MM.1S (cell line): ENCODE results near the gene ADAMTS19.

ENCODE experiments used
- DNase-seq: peaks from one replicate; pipeline ENCODE4 v3.0.0-alpha.2; 2015
- H2AFZ ChIP-seq: fragments of 300-600 bp; sonication (generic); 2 replicates; pipeline ENCODE4 v1.6.0; 2016; ENCODE audit warnings: antibody characterized with exemption, low read length
- H3F3A ChIP-seq: fragments of 300-600 bp; sonication (generic); 2 replicates; pipeline ENCODE4 v1.6.1; 2016; ENCODE audit warnings: mild to moderate bottlenecking, antibody characterized with exemption, low read length, moderate library complexity, mixed read lengths; ENCODE audit not compliant: insufficient read depth
- H3K27ac ChIP-seq: fragments of 300-600 bp; sonication (generic); 2 replicates; pipeline ENCODE4 v1.5.1; 2016; ENCODE audit warnings: mild to moderate bottlenecking, low read length
- H3K27me3 ChIP-seq: fragments of 300-600 bp; sonication (generic); replicated peaks from 2 replicates; pipeline ENCODE4 v1.6.0; 2016; ENCODE audit warnings: low read length; ENCODE audit not compliant: insufficient read depth
- H3K36me3 ChIP-seq: fragments of 300-600 bp; sonication (generic); replicated peaks from 2 replicates; pipeline ENCODE4 v1.6.1; 2016; ENCODE audit warnings: mild to moderate bottlenecking, low read length, mixed read lengths; ENCODE audit not compliant: insufficient read depth
- H3K4me1 ChIP-seq: fragments of 300-600 bp; sonication (generic); 2 replicates; pipeline ENCODE4 v1.6.1; 2016; ENCODE audit warnings: low read length, mixed read lengths
- H3K4me2 ChIP-seq: fragments of 300-600 bp; sonication (generic); 2 replicates; pipeline ENCODE4 v1.6.0; 2016; ENCODE audit warnings: low read depth, low read length
- H3K4me3 ChIP-seq: fragments of 300-600 bp; sonication (generic); 2 replicates; pipeline ENCODE4 v1.5.1; 2016; ENCODE audit warnings: low read length, mixed read lengths
- H3K79me2 ChIP-seq: fragments of 300-600 bp; sonication (generic); 2 replicates; pipeline ENCODE4 v1.6.1; 2016; ENCODE audit warnings: mixed run types, low read length, mixed read lengths
- H3K9ac ChIP-seq: fragments of 300-600 bp; sonication (generic); 2 replicates; pipeline ENCODE4 v1.6.1; 2016; ENCODE audit warnings: low read length, mixed read lengths
- H3K9me2 ChIP-seq: fragments of 300-600 bp; sonication (generic); replicated peaks from 2 replicates; pipeline ENCODE4 v1.6.1; 2016; ENCODE audit warnings: mild to moderate bottlenecking, low read length, mixed read lengths; ENCODE audit not compliant: insufficient read depth
- H3K9me3 ChIP-seq: fragments of 300-600 bp; sonication (generic); replicated peaks from 2 replicates; pipeline ENCODE4 v1.6.1; 2016; ENCODE audit warnings: mild to moderate bottlenecking, low read length, mixed read lengths; ENCODE audit not compliant: insufficient read depth
- H4K20me1 ChIP-seq: fragments of 300-600 bp; sonication (generic); 2 replicates; pipeline ENCODE4 v1.6.1; 2016; ENCODE audit warnings: mild to moderate bottlenecking, low read length, moderate library complexity, mixed read lengths; ENCODE audit not compliant: insufficient read depth
- CTCF ChIP-seq: fragments of 300-600 bp; sonication (generic); IDR thresholded peaks from 2 replicates; pipeline ENCODE4 v1.5.1; 2016; ENCODE audit warnings: antibody characterized with exemption, low read length, mixed read lengths
- EZH2 ChIP-seq: fragments of 300-600 bp; sonication (generic); optimal IDR thresholded peaks from 2 replicates; pipeline ENCODE3; 2017; ENCODE audit warnings: low read depth, mild to moderate bottlenecking, antibody characterized with exemption, low read length, mixed read lengths
- EZH2phosphoT487 ChIP-seq: fragments of 300-600 bp; sonication (generic); IDR thresholded peaks from 2 replicates; pipeline ENCODE4 v1.6.1; 2018; ENCODE audit warnings: antibody characterized with exemption, low read length

ADAMTS19 gene

GRCh38 chr5:129639331-129639730, 179.2 kb downstream of the ADAMTS19 start:
- Histone ChIP-seq H3K9me2 (no peaks in the 10 kb centered on the region), H3K79me2 (no peaks in the 10 kb centered on the region), H3K27me3 (no peaks in the 10 kb centered on the region), H3K4me1 (no peaks in the 10 kb centered on the region), H3K36me3 (no peaks in the 10 kb centered on the region), H3K9me3 (no peaks in the 10 kb centered on the region), H2AFZ (no peak overlapping the region), H3K4me2 (no peak overlapping the region), H3K9ac (no peak overlapping the region), H4K20me1 (no peaks in the 10 kb centered on the region), H3K4me3 (no peak overlapping the region), H3F3A (no peaks in the 10 kb centered on the region), H3K27ac (no peak overlapping the region)
- no peak for DNase-seq
- no peak for TF ChIP-seq EZH2
- no peak for TF ChIP-seq EZH2phosphoT487
- no peak for TF ChIP-seq CTCF

GRCh38 chr5:129652349-129653056, 192.4 kb downstream of the ADAMTS19 start:
- DNase-seq: no peak
- Histone ChIP-seq H3K9me3 (no peaks in the 10 kb centered on the region), H3K36me3 (no peaks in the 10 kb centered on the region), H3K27me3 (no peaks in the 10 kb centered on the region), H4K20me1 (no peaks in the 10 kb centered on the region), H3K9ac (no peak overlapping the region), H3K4me1 (no peaks in the 10 kb centered on the region), H3K4me2 (no peak overlapping the region), H3K79me2 (no peaks in the 10 kb centered on the region), H2AFZ (no peak overlapping the region), H3K4me3 (no peak overlapping the region), H3F3A (no peaks in the 10 kb centered on the region), H3K27ac (no peak overlapping the region), H3K9me2 (no peaks in the 10 kb centered on the region)
- TF ChIP-seq EZH2: no peak
- TF ChIP-seq CTCF: no peak
- TF ChIP-seq EZH2phosphoT487: no peak

GRCh38 chr5:129653057-129653375, 192.9 kb downstream of the ADAMTS19 start:
- no peaks in the 10 kb centered on the region for H3K79me2 ChIP-seq
- no peak for DNase-seq
- no peaks in the 10 kb centered on the region for H4K20me1 ChIP-seq
- H3K4me3 ChIP-seq: no peak overlapping the region
- no peaks in the 10 kb centered on the region for H3K9me3 ChIP-seq
- no peaks in the 10 kb centered on the region for H3K27me3 ChIP-seq
- no peak overlapping the region for H3K4me2 ChIP-seq
- H3K36me3 ChIP-seq: no peaks in the 10 kb centered on the region
- H3F3A ChIP-seq: no peaks in the 10 kb centered on the region
- H3K4me1 ChIP-seq: no peaks in the 10 kb centered on the region
- no peak overlapping the region for H2AFZ ChIP-seq
- H3K27ac ChIP-seq: no peak overlapping the region
- TF ChIP-seq EZH2phosphoT487: no peak
- no peak for TF ChIP-seq CTCF
- TF ChIP-seq EZH2: no peak
- no peaks in the 10 kb centered on the region for H3K9me2 ChIP-seq
- H3K9ac ChIP-seq: no peak overlapping the region
